Measurements from ENCODE around the gene WAC.
"Not testable (repeated sequence)": the region's sequence is repeated elsewhere in the genome, so short reads cannot be mapped to it uniquely, and the experiment has no call there.

The WAC gene

GRCh38 chr10:28558923-28559508 is 26.1 kb downstream of the WAC start:
- DNase-seq = peak; percentile 72
- in situ Hi-C loops (cut with MboI; ENCODE audit: low pct_unique_long_range_greater_than_20kb, low sequenced_read_pairs) = no loop called here

- in situ Hi-C loops (cut with MboI; ENCODE audit: low pct_unique_long_range_greater_than_20kb, low sequenced_read_pairs) = no loop called here
- DNase-seq = no peak
Measured at GRCh38 chr10:28559618-28560017, 26.7 kb downstream of the WAC start.

DNA sequence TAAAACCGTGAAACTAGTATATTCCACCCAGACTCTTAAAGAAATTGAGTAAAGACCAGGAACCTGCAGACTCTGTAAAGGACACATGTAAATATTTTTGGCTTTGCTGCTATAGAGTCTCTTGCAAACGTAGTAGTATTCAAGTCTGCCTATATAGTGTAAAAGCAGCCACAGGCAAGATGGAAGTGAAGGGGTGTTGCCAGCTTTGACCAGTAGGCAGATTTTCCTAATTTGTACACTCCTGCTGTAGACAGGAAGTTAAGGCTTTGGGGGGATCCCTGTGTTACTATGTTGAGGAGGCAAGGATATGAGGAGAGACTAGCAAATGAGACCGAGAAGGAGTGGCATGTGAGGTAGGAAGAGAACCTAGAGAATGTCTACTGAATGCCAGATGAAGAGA is 27.7 kb downstream of the WAC start:
- in situ Hi-C loops (cut with MboI; ENCODE audit: low pct_unique_long_range_greater_than_20kb, low sequenced_read_pairs) = no loop called here
- DNase-seq = no peak

DNA sequence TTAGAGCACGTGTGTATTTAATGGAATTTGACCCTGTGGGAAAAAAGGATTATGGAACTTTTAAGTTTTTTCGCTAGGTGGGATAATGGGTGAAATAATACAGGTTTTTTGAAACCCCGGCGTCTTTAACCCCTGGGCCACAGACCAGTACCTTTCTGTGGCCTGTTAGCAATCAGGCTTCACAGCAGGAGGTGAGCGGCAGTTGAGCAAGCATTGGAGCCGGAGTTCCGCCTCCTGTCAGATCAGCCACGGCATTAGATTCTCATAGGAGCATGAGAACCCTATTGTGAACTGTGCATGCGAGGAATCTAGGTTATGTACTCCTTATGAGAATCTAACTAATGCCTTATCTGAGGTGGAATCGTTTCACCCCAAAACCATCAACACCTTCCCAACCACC is 28.6 kb downstream of the WAC start:
- DNase-seq = no peak
- in situ Hi-C loops (cut with MboI; ENCODE audit: low pct_unique_long_range_greater_than_20kb, low sequenced_read_pairs) = no loop called here

DNA sequence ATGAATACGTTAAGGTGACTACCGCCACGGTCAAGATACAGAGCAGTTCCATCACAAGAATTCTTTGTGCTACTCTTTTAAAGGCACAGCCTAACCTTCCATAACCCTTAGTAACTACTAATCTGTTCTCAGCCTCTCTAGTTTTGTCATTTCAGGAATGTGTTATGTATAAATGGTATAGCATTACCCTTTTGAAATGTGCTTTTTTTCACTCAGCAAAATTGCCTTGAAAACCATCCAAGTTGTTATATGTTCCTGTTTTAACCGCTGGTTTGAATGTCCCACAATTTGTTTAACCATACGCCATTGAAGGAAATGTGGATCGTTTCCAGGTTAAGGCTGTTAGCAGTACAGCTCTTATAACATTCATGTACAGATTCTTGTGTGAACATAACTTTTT is 32.0 kb downstream of the WAC start:
- no peak for DNase-seq
- in situ Hi-C loops (cut with MboI; ENCODE audit: low pct_unique_long_range_greater_than_20kb, low sequenced_read_pairs) = no loop called here

DNA sequence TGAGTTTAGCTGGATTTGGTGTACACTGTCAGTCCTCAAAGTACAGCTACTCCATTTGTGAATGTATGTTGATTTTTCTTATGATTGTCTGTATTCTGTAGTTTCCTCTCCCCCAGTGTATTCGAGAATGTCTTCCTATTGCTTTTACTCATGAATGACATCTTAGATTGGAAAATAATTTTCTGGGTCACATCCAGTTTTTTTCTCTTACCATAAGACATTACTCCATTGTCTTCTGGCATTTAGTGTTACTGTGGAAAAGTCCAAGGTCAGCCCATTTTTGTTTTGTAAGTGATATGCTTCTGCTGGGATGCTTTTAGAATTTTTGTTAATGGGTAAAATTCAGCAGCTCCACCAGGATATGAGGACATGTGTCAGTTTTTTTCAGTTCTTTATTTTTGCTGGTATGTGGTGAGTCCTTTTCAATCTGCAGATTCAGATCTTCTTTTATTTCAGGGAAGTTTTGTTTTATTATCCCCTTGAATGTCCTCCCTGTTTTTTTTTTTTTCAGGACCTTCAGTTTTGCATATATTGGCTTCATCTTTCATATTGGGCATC is 33.6 kb downstream of the WAC start:
- in situ Hi-C loops (cut with MboI; ENCODE audit: low pct_unique_long_range_greater_than_20kb, low sequenced_read_pairs) = no loop called here
- no peak for DNase-seq

DNA sequence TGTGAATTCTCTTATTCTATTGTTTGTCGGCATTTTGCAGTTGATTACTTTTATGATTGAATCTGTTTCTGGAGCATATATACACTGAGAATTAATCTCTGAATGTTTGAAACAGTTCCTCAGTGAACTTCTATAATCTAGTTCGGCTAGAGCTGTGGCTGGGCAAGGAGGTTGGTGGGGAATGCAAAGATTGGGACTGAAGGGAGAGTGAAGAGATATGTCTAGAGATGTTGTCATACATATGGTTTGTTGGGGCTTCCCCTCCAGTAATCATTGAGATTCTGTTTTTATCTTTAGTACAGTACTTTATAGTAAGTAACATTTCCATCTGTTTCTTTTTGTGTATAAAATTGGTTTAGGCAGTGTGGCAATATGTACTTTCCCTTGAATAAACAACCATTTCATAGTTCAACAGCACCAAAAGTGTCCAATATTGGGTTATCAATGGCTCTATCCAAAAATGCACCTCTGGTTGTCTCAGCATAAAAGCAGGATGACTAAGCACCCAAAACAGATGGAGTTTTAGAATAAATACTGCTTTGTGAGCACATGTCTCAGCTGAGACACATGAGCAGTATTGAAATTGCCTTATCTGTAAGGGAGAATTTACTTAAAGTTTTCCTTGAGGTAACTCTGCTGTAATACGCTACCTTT is 36.7 kb downstream of the WAC start:
- no peak for DNase-seq
- in situ Hi-C loops (cut with MboI; ENCODE audit: low pct_unique_long_range_greater_than_20kb, low sequenced_read_pairs) = no loop called here

GRCh38 chr10:28570598-28570997 is 37.7 kb downstream of the WAC start:
- in situ Hi-C loops (cut with MboI; ENCODE audit: low pct_unique_long_range_greater_than_20kb, low sequenced_read_pairs) = no loop called here
- no peak for DNase-seq

- in situ Hi-C loops (cut with MboI; ENCODE audit: low pct_unique_long_range_greater_than_20kb, low sequenced_read_pairs) = no loop called here
Measured at GRCh38 chr10:28571265-28571664, 38.3 kb downstream of the WAC start.

DNA sequence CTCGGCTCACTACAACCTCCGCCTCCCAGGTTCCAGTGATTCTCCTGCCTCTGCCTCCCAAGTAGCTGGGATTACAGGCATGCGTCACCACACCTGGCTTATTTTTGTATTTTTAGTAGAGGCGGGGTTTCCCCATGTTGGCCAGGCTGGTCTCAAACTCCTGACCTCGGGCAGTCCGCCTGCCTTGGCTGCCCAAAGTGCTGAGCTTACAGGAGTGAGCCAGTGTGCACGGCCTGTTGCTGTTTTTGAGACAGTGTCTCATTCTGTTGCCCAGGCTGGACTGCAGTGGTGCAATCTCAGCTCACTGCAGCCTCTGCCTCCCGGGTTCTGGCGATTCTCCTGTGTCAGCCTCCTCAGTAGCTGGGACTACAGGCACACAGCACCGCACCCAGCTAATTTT is 41.3 kb downstream of the WAC start:
- DNase-seq; in situ Hi-C loops (cut with MboI; ENCODE audit: low pct_unique_long_range_greater_than_20kb, low sequenced_read_pairs): not testable (repeated sequence)

More at GRCh38 chr10:28571265-28571664, 38.3 kb downstream of the WAC start:
- DNase-seq = no peak

- in situ Hi-C loops (cut with MboI; ENCODE audit: low pct_unique_long_range_greater_than_20kb, low sequenced_read_pairs) = no loop called here
Measured at GRCh38 chr10:28575852-28576251, 42.9 kb downstream of the WAC start.

DNA sequence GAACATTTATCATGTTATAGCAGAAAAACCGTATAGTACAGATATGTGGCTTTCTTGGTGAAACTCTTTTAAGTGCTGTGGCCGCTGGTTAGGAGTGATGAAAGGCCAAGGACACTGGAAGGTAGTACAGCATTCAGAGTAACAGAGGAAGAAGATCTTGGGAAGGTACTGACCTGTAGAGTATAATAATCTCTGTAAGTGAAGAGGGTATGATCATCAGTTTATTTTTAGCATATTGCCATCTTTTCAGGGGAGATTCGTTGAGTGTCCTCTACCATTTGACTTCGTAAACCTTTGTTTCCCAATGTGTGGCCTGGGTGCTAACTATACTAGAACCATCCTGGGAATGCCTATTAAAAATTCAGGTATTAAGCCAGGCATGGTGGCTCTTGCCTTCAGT is 44.6 kb downstream of the WAC start:
- in situ Hi-C loops (cut with MboI; ENCODE audit: low pct_unique_long_range_greater_than_20kb, low sequenced_read_pairs) = no loop called here
- DNase-seq = no peak

More at GRCh38 chr10:28575852-28576251, 42.9 kb downstream of the WAC start:
- no peak for DNase-seq

DNA sequence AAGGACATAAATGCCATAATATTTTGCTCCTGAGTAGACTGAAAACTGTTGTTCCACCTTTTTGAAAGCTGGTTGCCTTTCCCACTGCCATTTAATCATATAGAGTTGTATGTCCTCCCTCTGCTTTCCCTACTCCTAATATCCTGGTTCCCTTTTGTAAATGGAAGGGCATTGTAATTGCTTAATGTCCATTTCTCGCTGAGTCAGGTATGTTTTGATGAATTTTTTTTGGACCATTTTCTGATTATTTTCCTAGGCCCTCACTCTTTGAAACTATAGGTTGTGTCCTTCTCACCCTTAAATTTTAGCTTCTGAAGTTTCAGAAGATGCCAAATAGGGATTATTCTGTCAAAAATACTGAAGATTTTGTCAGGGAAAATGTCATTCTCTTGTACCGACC is 45.5 kb downstream of the WAC start:
- in situ Hi-C loops (cut with MboI; ENCODE audit: low pct_unique_long_range_greater_than_20kb, low sequenced_read_pairs) = no loop called here
- DNase-seq = no peak

- DNase-seq = no peak
- in situ Hi-C loops (cut with MboI; ENCODE audit: low pct_unique_long_range_greater_than_20kb, low sequenced_read_pairs) = no loop called here
Measured at GRCh38 chr10:28580825-28581224, 47.9 kb downstream of the WAC start.

DNA sequence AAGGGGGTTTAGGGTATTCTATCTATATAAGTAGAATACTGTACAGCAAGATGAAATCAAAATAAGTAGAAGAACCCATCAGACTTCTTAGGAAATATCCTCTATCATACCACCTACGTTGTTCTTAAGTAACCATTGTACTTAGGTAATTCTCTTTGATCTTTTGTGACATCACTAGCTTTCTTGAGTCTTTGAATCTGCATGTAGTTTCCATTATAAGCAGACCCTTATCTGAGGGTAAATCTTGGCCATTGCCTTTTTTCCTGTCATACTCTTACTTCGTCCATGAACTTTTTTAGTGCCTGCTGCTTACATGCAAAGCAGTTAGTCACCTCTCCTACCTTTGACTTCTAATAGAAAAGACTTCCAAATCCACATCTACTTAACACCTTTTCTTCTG is 49.0 kb downstream of the WAC start:
- in situ Hi-C loops (cut with MboI; ENCODE audit: low pct_unique_long_range_greater_than_20kb, low sequenced_read_pairs) = no loop called here

DNA sequence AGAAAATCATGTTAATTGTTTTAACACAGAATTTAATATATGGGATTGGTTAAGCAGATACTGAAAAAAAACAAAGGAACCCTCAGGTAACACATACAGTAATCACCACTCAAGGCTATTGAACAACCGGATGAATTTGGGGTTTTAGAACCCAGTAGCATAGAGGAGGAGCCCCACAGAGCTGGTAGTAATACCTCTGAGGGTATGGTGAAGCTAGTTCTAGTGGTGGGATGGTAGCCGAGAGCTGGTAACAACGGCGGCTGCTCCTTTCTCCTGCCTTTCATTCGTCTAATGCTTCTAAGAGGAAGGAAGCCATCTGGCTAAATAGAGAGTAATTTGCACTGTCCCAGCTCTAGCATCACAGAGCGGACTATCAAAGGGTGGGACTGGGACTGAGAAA is 52.2 kb downstream of the WAC start:
- no peak for DNase-seq
- in situ Hi-C loops (cut with MboI; ENCODE audit: low pct_unique_long_range_greater_than_20kb, low sequenced_read_pairs) = no loop called here

More for the DNA sequence above, 49.0 kb downstream of the WAC start:
- DNase-seq = no peak

DNA sequence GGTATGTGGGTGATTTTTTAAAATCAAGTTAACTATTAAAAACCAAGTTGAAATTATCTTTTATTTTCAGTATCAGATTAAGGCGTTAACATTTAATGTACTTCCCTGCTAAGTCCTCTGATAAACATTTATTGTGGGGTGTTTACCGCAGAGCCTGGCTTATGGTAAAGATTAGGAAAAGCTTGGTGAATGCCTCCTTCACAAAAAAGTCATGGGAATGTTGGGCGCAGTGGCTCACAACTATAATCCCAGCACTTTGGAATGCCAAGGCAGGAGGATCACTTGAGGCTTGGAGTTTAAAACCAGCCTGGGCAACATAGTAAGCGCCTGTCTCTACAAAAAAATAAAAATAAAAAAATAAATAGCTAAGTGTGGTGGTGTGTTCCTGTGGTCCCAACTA is 53.3 kb downstream of the WAC start:
- in situ Hi-C loops (cut with MboI; ENCODE audit: low pct_unique_long_range_greater_than_20kb, low sequenced_read_pairs) = no loop called here
- no peak for DNase-seq

DNA sequence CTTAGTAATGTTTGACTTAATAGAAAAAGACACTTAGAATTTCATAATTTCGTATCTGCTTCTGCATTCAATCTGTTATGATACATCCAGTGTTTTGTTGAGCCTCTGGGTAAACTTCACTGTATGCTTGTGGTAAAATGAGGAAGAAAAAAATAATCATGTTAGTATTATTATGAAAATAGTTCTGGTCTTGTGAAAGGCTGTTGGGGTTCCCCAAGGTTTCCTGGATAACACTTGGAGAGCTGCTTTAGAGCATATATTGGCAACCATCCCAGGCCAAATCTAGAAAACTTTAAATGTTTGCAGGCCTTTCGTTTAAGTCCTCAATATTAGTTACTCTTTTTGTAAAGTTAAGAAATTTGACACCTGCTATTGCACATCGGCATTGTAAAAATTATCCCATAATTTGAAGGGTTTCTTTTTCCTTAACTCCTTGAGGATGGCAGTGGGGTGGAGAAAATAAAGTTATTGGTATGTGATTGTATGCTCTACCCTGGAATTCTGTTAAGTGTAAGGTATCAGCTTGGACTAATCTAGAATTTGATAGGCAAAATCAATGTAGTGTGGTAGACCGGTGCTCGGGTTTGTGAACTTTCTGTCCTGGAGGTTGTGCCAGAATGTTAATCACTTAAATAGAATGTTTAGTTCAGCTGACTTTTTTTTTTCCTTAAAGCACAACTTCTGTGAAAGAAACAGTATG is 54.5 kb downstream of the WAC start:
- in situ Hi-C loops (cut with MboI; ENCODE audit: low pct_unique_long_range_greater_than_20kb, low sequenced_read_pairs) = no loop called here
- no peak for DNase-seq

DNA sequence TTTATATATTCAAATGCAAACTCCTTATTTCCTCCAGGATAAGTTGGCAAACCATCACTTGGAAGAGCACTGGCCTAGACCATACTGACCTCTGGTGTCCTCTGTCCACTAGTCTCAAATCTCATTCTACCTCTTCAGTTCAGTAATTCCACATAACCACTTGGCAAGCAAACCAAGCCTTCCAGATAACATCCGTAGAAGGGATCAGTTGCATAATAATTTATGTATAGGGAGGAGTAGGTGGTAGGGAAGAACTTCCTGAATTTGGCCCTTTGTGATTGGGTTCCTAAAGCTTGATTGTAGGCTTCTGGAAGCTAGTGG is 55.0 kb downstream of the WAC start:
- in situ Hi-C loops (cut with MboI; ENCODE audit: low pct_unique_long_range_greater_than_20kb, low sequenced_read_pairs) = no loop called here
- peak; percentile 24 for DNase-seq

GRCh38 chr10:28592953-28593352 is 60.0 kb downstream of the WAC start:
- no peak for DNase-seq
- in situ Hi-C loops (cut with MboI; ENCODE audit: low pct_unique_long_range_greater_than_20kb, low sequenced_read_pairs) = no loop called here

Measured in KBM-7 (cell line).